CD4-positive, alpha-beta memory T cell (primary cell): ENCODE data around the gene SPATA6. TPM values are rescaled to one million over a fixed set of nuclear protein-coding genes. Genes with fewer than 3 reads are reported as not detected.
"Not testable (repeated sequence)": the region's sequence is repeated elsewhere in the genome, so short reads cannot be mapped to it uniquely, and the experiment has no call there.

Experiments used
- CTCF ChIA-PET: fragments of 350-600 bp; sonication (Branson Sonifier 250); formaldehyde crosslinking; loops from one replicate; lab custom pipeline; 2021; ENCODE audit warnings: inconsistent platforms; ENCODE audit not compliant: partially characterized antibody; lab: Charles Lee
- POLR2A ChIA-PET: fragments of 350-600 bp; sonication (Branson Sonifier 250); formaldehyde crosslinking; loops from one replicate; lab custom pipeline; 2021; ENCODE audit not compliant: partially characterized antibody; lab: Charles Lee
- DNase-seq, 5 donors: peaks; one replicate each; pipeline versions ENCODE4 v3.0.0 to v3.0.0-alpha.2; 2020 to 2022; ENCODE audit warnings: mixed read lengths in 1 of 5
- H3K27ac ChIP-seq: one replicate; pipeline ENCODE4 v1.7.0; 2013; ENCODE audit warnings: low read depth, low read length
- H3K27me3 ChIP-seq: 2 replicates; pipeline ENCODE4 v1.7.0; 2013; ENCODE audit warnings: mild to moderate bottlenecking, low read length, moderate library complexity; ENCODE audit not compliant: insufficient read depth
- H3K36me3 ChIP-seq: 2 replicates; pipeline ENCODE4 v1.7.0; 2013; ENCODE audit warnings: mild to moderate bottlenecking, low read length, moderate library complexity; ENCODE audit not compliant: insufficient read depth
- H3K4me1 ChIP-seq: 2 replicates; pipeline ENCODE4 v1.7.0; 2013; ENCODE audit warnings: mild to moderate bottlenecking, low read length, moderate library complexity; ENCODE audit not compliant: insufficient read depth
- H3K4me3 ChIP-seq, 2 donors: one replicate each; pipeline ENCODE4 v1.7.0; 2013; ENCODE audit warnings: low read length in 2 of 2, mild to moderate bottlenecking in 1 of 2
- H3K9me3 ChIP-seq, 2 donors: one replicate each; pipeline ENCODE4 v1.7.0; 2013; ENCODE audit warnings: low read length in 2 of 2, control low read depth in 1 of 2; ENCODE audit not compliant: control insufficient read depth in 1 of 2
- H3K27ac Mint-ChIP-seq, 7 donors: one replicate each; pipeline ENCODE4 v1.8.0; 2020 to 2021; ENCODE audit warnings: mixed read lengths in 7 of 7, mild to moderate bottlenecking in 6 of 7, inconsistent platforms in 3 of 7, moderate library complexity in 3 of 7
- H3K27me3 Mint-ChIP-seq, 2 donors: one replicate each; pipeline ENCODE4 v1.8.0; 2020 to 2021; ENCODE audit warnings: mixed read lengths in 2 of 2
- H3K36me3 Mint-ChIP-seq, 2 donors: one replicate each; pipeline ENCODE4 v1.8.0; 2020 to 2021; ENCODE audit warnings: mixed read lengths in 2 of 2, inconsistent platforms in 1 of 2, mild to moderate bottlenecking in 1 of 2
- H3K4me1 Mint-ChIP-seq, 4 donors: one replicate each; pipeline ENCODE4 v1.8.0; 2020 to 2021; ENCODE audit warnings: mixed read lengths in 4 of 4, mild to moderate bottlenecking in 1 of 4
- H3K4me3 Mint-ChIP-seq, 8 donors: one replicate each; pipeline ENCODE4 v1.8.0; 2020 to 2021; ENCODE audit warnings: mixed read lengths in 8 of 8, mild to moderate bottlenecking in 7 of 8, moderate library complexity in 6 of 8, inconsistent platforms in 3 of 8
- H3K9me3 Mint-ChIP-seq, 8 donors: one replicate each; pipeline ENCODE4 v1.8.0; 2020 to 2021; ENCODE audit warnings: mixed read lengths in 8 of 8, mild to moderate bottlenecking in 5 of 8, inconsistent platforms in 3 of 8, moderate library complexity in 1 of 8
- intact Hi-C: fragments of 100-400 bp; cut with micrococcal nuclease; formaldehyde crosslinking; loops from one replicate; pipeline ENCODE4 v1.15.1; 2023
- polyA plus RNA-seq, 2 donors: library from polyadenylated mRNA; unstranded; fragments of 300-500 nt; fragmentation: Illumina TruSeq; gene quantifications; one replicate each; pipeline ENCODE4 v1.2.3, GENCODE V29; 2021
- total RNA-seq, 2 experiments: library from RNA; stranded (reverse); gene quantifications; one replicate each; pipeline ENCODE4 v1.2.3, GENCODE V29; 2021

The SPATA6 gene
- total and polyA plus RNA-seq, 4 experiments from 2014 or later: 1.0 to 2.7 (median 1.9) TPM

- Mint-ChIP-seq H3K4me3 (no peak overlapping the region), H3K27ac (no peak overlapping the region), H3K36me3 (no peaks in the 10 kb centered on the region), H3K9me3 (peaks cover 0 to 5% (median under 1%) of the 10 kb centered on the region in 8 donors), H3K27me3 (peaks cover 0 to 3% of the 10 kb centered on the region in 2 donors), H3K4me1 (no peaks in the 10 kb centered on the region)
- H3K4me3 ChIP-seq: no peak overlapping the region
- H3K27me3 ChIP-seq: no peaks in the 10 kb centered on the region
- no peaks in the 10 kb centered on the region for H3K4me1 ChIP-seq
- CTCF ChIA-PET: no interaction called here
- H3K27ac ChIP-seq: no peak overlapping the region
- intact Hi-C loops: no loop called here
- POLR2A ChIA-PET: no interaction called here
- no peaks in the 10 kb centered on the region for H3K9me3 ChIP-seq
- peak in 1 of 5 donors; percentile 9 for DNase-seq
- H3K36me3 ChIP-seq: no peaks in the 10 kb centered on the region
Measured at GRCh38 chr1:48291421-48291820, 180.6 kb downstream of the SPATA6 start.

GRCh38 chr1:48285525-48285924, 186.5 kb downstream of the SPATA6 start:
- Histone ChIP-seq H3K36me3 (no peaks in the 10 kb centered on the region), H3K27me3 (no peaks in the 10 kb centered on the region), H3K4me1 (no peaks in the 10 kb centered on the region), H3K4me3 (no peak overlapping the region), H3K27ac (no peak overlapping the region), H3K9me3 (no peaks in the 10 kb centered on the region)
- peaks cover 2 to 17% (median 6%) of the 10 kb centered on the region in 8 donors for H3K9me3 Mint-ChIP-seq
- no peak for DNase-seq
- no peak overlapping the region for H3K4me3 Mint-ChIP-seq
- ChIA-PET POLR2A (no interaction called here), CTCF (no interaction called here)
- H3K27ac Mint-ChIP-seq: no peak overlapping the region
- no peaks in the 10 kb centered on the region for H3K36me3 Mint-ChIP-seq
- no peaks in the 10 kb centered on the region for H3K27me3 Mint-ChIP-seq
- intact Hi-C loops: no loop called here
- H3K4me1 Mint-ChIP-seq: no peaks in the 10 kb centered on the region

GRCh38 chr1:48284696-48285420, 187.1 kb downstream of the SPATA6 start:
- H3K36me3 ChIP-seq, intact Hi-C loops: not testable (repeated sequence)

GRCh38 chr1:48282329-48282728, 189.7 kb downstream of the SPATA6 start:
- H3K27ac Mint-ChIP-seq, DNase-seq, CTCF ChIA-PET, H3K4me3 ChIP-seq, H3K27me3 ChIP-seq, H3K27ac ChIP-seq, H3K36me3 ChIP-seq, H3K36me3 Mint-ChIP-seq, H3K4me1 ChIP-seq, H3K27me3 Mint-ChIP-seq, POLR2A ChIA-PET, H3K4me3 Mint-ChIP-seq, H3K9me3 ChIP-seq, intact Hi-C loops, H3K4me1 Mint-ChIP-seq: not testable (repeated sequence)
- peaks cover 0 to 28% (median 8%) of the 10 kb centered on the region in 8 donors for H3K9me3 Mint-ChIP-seq

More at GRCh38 chr1:48284696-48285420, 187.1 kb downstream of the SPATA6 start:
- H3K4me1 Mint-ChIP-seq, H3K4me1 ChIP-seq, H3K9me3 ChIP-seq, H3K27me3 Mint-ChIP-seq, H3K4me3 Mint-ChIP-seq, CTCF ChIA-PET, H3K36me3 Mint-ChIP-seq, H3K4me3 ChIP-seq, H3K27ac ChIP-seq, H3K27ac Mint-ChIP-seq, POLR2A ChIA-PET, DNase-seq, H3K27me3 ChIP-seq: not testable (repeated sequence)
- H3K9me3 Mint-ChIP-seq: peaks cover 2 to 20% (median 8%) of the 10 kb centered on the region in 8 donors

- H3K4me1 Mint-ChIP-seq, DNase-seq, H3K9me3 ChIP-seq, H3K27ac ChIP-seq, H3K27ac Mint-ChIP-seq, H3K27me3 ChIP-seq, intact Hi-C loops, CTCF ChIA-PET, H3K4me1 ChIP-seq, POLR2A ChIA-PET, H3K4me3 ChIP-seq, H3K4me3 Mint-ChIP-seq, H3K36me3 ChIP-seq, H3K36me3 Mint-ChIP-seq: not testable (repeated sequence)
- H3K27me3 Mint-ChIP-seq: peaks cover 1 to 10% of the 10 kb centered on the region in 2 donors
- H3K9me3 Mint-ChIP-seq: peaks cover 2 to 40% (median 12%) of the 10 kb centered on the region in 8 donors
Measured at GRCh38 chr1:48277437-48277836, 194.6 kb downstream of the SPATA6 start.

- Mint-ChIP-seq H3K4me3 (no peak overlapping the region), H3K36me3 (no peaks in the 10 kb centered on the region), H3K4me1 (no peaks in the 10 kb centered on the region), H3K27ac (no peak overlapping the region), H3K27me3 (peaks cover 0 to 2% of the 10 kb centered on the region in 2 donors), H3K9me3 (peaks cover 0 to 4% (median 0%) of the 10 kb centered on the region in 8 donors)
- no peak overlapping the region for H3K27ac ChIP-seq
- ChIA-PET POLR2A (no interaction called here), CTCF (no interaction called here)
- DNase-seq: no peak
- no peaks in the 10 kb centered on the region for H3K36me3 ChIP-seq
- intact Hi-C loops: no loop called here
- no peaks in the 10 kb centered on the region for H3K4me1 ChIP-seq
- no peaks in the 10 kb centered on the region for H3K9me3 ChIP-seq
- no peaks in the 10 kb centered on the region for H3K27me3 ChIP-seq
- no peak overlapping the region for H3K4me3 ChIP-seq
Measured at GRCh38 chr1:48266576-48266975, 205.4 kb downstream of the SPATA6 start.

GRCh38 chr1:48263041-48263440, 209.0 kb downstream of the SPATA6 start:
- no peaks in the 10 kb centered on the region for H3K4me1 Mint-ChIP-seq
- CTCF ChIA-PET: interaction anchor here (1.6 kb wide), 1 partner anchor 60 kb away, joined by 3 read pairs; no protein-coding TSS in a partner anchor
- H3K4me1 ChIP-seq: no peaks in the 10 kb centered on the region
- H3K27me3 Mint-ChIP-seq: peaks cover 0 to 2% of the 10 kb centered on the region in 2 donors
- POLR2A ChIA-PET: no interaction called here
- no peak overlapping the region for H3K4me3 Mint-ChIP-seq
- intact Hi-C loops: no loop called here
- DNase-seq: no peak
- H3K27ac ChIP-seq: no peak overlapping the region
- H3K36me3 ChIP-seq: no peaks in the 10 kb centered on the region
- H3K4me3 ChIP-seq: no peak overlapping the region
- peaks cover 0 to 4% (median 0%) of the 10 kb centered on the region in 8 donors for H3K9me3 Mint-ChIP-seq
- no peaks in the 10 kb centered on the region for H3K27me3 ChIP-seq
- H3K36me3 Mint-ChIP-seq: no peaks in the 10 kb centered on the region
- no peak overlapping the region for H3K27ac Mint-ChIP-seq
- H3K9me3 ChIP-seq: no peaks in the 10 kb centered on the region
